Sciatic nerve (tissue), 2 donors: ENCODE results near the gene NTMT1. TPM values are rescaled to one million over a fixed set of nuclear protein-coding genes. Genes with fewer than 3 reads are reported as not detected.
A peak's percentile ranks its signal among the peaks of the same experiment; 100 is the strongest.
"Not testable (repeated sequence)": the region's sequence is repeated elsewhere in the genome, so short reads cannot be mapped to it uniquely, and the experiment has no call there.

ENCODE experiments used
- ATAC-seq: fragments of 200-7000 bp; cut with Tn5 transposase; one replicate; pipeline ENCODE4 v1.9.1; 2020; ENCODE audit warnings: mild to moderate bottlenecking, moderate library complexity
- DNase-seq: peaks from one replicate; pipeline ENCODE4 v3.0.0-alpha.2; 2020; ENCODE audit warnings: low spot score
- intact Hi-C: fragments of 100-400 bp; cut with DNase I; formaldehyde crosslinking; loops from one replicate; pipeline ENCODE4 v1.14.2; 2022
- total RNA-seq: library from RNA; stranded (reverse); fragmentation: NEBNext Ultra II Directional; extraction: Animal tissue kit (Norgen Biotek cat#: 25700); gene quantifications from one replicate; pipeline ENCODE4 v1.2.1, GENCODE V29; 2021
- donor health status: DM: no; HTN: no; CAD: no.
- donor health status: DM: no; HTN: no; CAD: no.

NTMT1 gene
- total RNA-seq, 1 donor from 2014 or later: 28.0 TPM

DNA sequence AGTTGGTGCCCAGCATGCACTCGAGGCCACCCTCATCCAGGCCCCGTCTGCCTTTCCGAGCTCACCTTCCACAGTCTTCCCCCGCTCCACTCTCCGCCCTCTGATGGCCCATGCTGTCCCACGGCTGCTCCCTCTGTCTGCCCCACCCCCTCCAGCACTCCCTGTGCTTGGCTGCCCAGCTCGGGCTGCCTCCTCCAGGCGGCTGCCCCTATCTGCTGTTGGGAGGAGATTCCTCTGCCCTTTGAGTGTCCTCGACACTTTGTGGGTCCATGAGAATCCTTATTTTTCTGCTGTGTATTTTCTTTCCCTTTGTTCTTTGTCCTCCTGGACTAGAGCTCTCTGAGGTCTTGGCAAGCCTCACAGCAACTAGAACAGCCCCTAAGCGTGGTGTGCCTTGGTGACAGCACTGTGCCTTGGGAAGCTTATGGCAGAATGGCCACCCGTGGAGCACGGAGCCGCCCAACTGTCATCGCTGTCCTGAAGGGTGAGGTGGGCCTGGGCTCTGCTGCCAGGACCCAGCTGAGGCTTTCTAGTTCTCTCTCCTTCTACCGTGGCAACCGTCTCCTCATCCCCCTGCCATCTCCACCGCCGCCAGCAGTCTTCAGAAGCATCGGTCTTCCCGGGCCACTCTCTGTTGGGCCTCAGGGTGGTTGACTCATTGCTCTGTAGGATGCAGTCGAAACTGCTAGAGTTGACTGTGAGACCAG lies 5.2 kb downstream of the NTMT1 start:
- ATAC-seq (no peak), DNase-seq (no peak)
- intact Hi-C loops: no loop called here

DNA sequence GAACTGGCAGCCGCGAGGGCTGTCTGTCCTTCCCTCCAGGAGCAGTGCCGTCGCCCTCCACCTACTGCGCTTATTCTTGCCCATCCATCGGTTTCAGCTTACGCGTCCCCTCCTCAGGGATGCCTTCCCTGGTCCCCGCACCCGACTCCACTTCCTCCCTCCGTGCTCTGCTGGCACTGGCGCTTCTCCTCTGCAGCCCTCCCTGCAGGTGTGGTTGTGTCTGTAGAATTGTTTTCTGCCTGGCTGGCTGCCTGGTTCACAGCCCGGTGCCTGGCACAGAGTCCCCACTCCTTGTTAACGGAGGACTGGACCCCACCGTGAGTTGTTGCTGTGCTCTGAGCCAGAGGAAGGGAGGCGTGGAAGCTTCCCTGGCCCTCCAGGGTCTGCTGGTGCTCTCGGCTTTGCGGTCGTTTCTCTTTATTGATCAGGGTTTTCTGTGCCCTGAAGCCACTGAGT lies 5.7 kb downstream of the NTMT1 start:
- DNase-seq (no peak), ATAC-seq (no peak)

DNA sequence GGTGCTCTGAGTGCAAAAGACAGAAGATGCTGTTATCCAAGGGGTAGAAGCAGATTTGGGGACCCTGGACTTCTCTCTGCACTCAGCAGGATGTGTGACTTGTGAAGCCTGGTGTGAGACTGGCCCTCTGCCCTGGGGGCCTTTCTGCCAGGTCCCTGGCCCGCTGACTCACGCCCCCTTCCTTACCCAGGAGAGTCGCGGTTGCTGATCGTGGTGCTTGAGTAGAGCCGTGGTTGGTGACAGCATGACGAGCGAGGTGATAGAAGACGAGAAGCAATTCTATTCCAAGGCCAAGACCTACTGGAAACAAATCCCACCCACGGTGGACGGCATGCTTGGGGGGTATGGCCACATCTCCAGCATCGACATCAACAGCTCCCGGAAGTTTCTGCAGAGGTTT lies 6.5 kb downstream of the NTMT1 start:
- ATAC-seq (no peak), DNase-seq (no peak)
- intact Hi-C loops: no loop called here

More for the DNA sequence above, 5.7 kb downstream of the NTMT1 start:
- intact Hi-C loops: no loop called here

DNA sequence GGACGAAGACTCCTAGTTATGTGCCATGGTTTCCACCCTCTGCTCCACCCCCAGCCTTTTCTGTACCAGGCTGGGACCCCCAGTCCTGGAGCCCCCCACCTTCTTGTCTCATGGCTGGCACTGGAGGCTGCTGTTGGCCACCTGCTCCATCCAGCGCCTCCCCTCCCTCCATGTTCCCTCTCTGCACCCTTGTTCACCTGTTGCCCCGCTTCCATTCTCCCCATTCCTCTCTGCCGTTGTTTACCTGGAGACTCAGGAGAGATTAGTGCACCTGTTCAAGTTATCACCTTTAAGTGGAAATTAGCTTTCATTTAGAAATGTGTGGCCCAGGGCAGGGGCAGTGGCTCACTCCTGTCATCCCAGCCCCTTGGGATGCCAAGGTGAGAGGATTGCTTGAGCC lies 7.2 kb downstream of the NTMT1 start:
- DNase-seq (no peak), ATAC-seq (no peak)
- intact Hi-C loops: no loop called here

DNA sequence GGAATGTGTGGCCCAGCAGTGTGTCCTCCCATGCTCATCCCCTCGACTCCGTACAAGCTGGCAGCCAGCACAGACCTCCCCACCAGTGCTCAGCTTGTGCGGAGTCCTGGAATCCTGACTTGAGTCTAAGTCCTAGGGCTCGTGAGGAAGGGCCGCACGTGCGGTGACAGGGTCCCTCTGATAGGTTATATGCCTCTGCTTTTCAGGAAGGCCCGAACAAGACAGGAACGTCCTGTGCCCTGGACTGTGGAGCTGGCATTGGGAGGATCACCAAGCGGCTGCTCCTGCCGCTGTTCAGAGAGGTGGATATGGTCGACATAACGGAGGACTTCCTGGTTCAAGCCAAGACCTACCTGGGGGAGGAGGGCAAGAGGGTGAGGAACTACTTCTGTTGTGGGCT lies 7.9 kb downstream of the NTMT1 start:
- no peak for DNase-seq
- intact Hi-C loops: no loop called here
- ATAC-seq: no peak

DNA sequence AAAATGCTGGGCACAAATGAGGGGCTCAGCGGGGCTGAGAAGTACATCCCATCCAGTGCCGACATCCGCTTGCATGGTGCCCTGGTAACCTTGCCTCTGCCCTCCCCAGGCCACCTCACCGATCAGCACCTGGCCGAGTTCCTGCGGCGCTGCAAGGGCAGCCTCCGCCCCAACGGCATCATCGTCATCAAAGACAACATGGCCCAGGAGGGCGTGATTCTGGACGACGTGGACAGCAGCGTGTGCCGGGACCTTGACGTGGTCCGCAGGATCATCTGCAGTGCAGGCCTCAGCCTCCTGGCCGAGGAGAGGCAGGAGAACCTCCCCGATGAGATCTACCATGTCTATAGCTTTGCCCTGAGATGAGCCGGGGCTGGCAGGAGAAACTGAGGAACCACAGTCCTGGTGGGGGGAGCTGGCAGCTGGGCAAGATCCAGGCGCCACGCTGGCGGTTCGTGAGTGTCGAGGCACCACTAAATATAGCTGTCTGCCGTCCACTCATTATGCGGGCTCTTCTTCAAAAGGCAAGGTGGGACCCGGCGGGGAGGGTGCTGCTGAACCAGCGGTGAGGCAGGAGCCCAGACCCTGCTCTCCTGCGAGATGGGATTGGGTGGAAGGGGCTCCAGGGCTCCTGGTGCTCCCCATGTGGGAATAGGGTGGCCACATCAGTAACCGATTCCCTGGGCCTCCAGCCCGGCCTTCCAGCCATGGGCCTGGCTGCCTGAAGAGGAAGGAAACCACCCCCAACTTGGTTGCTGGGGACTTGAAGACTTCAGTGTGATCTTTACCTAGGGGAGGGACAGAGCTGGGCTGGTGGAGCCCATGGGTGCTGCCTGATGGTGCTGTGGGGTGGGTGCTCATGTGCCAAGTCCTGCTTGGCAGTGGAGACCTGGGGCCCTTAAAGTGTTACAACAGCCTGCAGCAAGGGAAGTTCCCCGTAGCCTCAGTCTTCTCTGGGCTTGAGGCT lies 9.4 kb downstream of the NTMT1 start:
- DNase-seq (no peak), ATAC-seq (no peak)
- intact Hi-C loops: no loop called here

DNA sequence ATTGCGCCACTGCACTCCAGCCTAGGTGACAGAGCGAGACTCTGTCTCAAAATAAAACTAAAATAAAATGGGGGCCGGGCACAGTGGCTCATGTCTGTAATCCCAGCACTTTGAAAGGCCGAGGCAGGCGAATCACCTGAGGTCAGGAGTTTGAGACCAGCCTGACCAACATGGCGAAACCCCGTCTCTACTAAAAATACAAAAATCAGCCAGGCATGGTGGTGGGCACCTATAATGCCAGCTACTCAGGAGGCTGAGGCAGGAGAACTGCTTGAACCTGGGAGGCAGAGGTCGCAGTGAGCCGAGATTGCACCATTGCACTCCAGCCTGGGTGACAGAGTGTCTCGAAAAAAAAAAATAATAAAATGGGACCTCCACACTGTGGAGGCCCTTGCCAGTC lies 10.4 kb downstream of the NTMT1 start:
- DNase-seq, ATAC-seq, intact Hi-C loops: not testable (repeated sequence)

DNA sequence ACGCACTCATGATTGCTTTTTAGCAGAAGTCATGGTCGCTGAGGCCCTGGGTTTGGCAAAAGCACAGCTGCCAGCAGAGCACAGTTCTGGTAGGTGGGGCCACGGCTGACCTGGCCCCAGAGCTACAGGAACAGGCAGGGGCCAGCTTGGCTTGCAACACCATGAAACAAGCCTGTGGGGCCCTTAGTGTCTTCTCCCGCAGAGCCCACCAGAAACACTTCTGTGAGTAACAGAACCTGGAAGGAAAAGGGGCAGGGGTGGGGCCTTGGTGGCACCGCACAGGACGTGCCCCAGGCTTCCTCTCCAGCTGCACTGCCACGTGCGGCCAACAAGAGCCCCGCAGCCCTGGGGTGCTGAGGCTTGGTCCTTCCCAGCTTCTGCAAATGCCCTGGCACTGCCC lies 11.1 kb downstream of the NTMT1 start:
- intact Hi-C loops: no loop called here
- ATAC-seq (no peak), DNase-seq (no peak)

DNA sequence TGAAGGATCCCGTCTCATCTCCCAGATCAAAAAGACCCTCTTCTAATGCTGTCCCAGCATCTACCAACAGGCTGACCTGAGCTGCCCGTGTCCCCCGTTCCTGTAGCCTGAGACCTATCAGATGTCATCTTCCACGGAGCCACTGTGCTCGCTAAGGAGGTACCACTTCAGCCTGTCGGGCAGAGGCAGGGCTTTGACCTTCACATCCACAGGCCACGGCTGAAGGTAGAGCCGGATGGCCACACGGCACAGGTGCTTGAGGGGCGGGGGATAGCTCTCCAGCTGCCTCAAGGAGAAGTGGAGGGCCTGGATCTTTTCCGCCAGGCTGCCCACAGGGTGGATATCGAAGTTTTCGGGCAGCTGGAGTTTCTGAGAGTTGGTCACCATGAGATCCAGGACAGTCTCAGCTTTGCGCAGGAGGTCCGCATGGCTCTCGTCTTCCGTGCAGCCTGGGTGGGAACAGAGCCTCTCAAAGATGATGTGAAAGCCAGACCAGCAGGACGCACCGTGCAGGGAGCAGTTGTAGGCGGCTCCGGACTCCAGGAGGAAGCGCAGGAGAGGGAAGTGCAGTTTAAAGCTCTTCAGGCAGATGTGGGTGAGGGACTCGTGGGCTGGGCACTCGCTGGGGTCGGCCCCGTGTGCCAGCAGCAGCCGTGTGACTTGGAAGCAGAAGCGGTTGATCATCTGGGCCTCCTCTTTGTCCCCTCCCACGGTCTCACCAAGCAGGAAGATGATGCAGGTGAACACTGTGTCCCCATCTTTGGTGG lies 11.9 kb downstream of the NTMT1 start:
- intact Hi-C loops: no loop called here
- no peak for ATAC-seq
- DNase-seq: no peak

DNA sequence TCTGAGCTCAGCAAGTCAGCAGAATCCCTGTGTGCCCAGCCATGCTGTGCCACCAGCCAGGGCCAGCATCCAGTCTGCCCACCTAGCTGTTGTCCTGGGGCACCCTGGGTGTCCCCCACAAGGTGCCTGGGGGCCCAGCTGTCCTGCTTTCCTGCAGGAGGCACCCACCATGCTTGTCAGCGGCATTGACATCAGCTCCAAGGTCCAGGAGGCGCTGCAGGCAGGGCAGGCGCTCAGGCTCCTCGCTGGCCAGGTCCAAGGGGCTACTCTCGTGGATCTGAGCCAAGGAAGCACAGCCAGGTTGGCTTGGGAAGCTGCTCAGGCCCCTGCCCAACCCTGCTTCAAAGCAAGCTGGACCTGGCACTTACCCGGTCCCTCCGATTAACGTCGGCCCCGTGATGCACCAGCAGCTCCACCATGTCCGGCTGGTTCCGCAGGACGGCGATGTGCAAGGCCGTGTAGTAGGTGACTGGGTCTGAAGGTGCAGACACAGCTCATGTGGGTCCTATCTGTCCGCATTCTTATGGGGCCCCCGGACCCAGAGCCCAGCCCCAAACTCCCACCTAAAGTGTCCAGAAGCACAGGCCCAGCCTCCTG lies 13.2 kb downstream of the NTMT1 start:
- intact Hi-C loops: no loop called here
- no peak for DNase-seq
- no peak for ATAC-seq

DNA sequence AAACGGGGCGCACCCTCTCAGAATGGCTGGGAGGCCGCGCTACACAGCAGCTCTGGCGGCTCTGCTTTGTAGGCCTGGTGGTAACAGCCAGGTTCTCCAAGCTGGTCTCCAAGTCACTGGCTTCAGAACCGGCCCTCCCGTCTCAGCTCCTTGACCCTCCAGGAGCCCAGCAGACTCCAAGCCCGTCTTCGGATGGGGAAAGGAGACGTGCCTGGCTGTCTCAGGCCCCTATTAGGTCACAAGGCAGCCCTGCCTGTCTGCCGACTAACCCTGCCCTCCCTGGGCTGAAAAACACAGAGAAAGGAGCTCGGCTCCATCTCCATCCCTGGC lies 13.8 kb downstream of the NTMT1 start:
- DNase-seq (no peak), ATAC-seq (no peak)
- intact Hi-C loops: loop anchor here (5.0 kb wide), 1 partner anchor 143 kb away; no protein-coding TSS in a partner anchor

DNA sequence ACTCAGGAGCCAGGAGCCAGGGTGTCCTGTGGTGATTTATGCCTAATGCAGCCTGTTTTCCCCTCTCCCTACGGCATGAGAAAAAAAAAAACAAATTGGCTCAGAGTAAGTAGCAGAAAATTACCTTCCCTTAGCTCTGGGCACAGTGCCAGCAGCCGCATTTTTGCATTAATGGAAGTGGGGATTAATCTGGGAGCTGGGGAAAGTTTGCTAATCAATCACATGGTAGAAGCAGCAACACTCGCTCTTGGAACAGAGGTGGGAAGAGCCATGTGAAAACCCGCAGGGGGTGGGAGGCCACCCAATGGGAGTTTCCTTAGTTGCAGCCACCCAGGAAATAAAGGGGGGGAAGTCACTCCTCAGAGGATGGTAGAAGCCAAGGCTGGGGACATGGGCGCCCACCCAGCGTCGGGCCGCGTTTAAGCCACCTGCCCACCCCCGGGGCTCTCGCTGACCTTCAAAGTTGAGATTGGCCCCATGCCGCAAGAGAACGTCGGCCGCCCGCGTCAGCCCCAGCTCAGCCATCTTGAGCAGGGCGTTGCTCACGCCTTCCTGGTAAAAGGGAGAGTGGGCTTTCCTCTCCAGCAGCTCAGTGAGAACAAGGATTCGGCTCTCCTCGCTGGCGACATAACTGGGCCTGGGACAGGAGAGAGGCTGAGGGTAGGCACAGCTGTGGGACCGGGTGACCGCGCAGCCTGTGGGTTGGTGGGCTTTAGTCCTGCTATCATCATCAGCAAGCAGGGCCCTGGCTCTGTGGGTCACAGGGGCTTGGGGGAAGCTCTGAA lies 14.3 kb downstream of the NTMT1 start:
- intact Hi-C loops: loop anchor here (5.0 kb wide), 1 partner anchor 142 kb away; no protein-coding TSS in a partner anchor
- no peak for DNase-seq

DNA sequence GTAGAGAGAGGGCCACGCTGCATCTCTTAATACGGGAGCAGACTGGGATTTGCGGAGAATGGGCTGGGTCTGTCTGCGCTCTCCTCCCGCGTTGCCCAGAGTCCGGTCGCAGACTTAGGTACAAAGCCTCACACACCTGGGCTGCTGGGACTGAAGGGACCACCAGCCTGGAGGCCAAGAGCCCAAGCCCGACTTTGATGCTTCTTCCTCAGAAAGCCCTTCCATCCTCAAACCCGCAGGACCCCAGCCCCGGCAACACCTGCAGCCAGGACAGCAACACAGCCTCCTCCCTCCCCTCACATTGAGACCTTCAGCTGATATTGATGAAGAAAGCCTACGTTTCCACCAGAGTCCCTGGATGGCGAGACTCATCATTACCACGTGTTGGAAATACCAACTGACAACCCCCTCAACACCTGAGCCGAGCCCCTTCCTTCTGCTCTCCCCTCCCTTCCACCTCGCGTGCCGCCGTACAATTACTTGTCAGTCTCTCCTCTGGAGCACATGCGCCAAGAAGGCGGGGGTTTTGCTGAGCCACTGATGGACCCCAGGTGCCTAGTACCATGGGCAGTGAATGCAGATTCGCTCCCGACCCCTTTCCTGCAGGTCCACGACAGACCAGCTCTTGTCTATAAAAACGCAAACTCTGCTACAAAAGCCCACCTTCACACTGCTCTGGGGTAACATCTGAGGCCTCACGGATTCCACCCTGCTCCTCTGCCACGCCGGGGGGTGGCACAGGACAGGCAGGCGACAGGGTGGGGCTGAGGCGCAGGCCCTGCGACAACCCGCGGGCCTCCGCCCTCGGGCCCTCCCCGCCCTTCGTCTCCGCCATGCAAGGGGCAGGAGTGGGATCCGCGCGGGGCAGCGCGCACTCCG lies 15.1 kb downstream of the NTMT1 start:
- intact Hi-C loops: loop anchor here (5.0 kb wide), 1 partner anchor 141 kb away; no protein-coding TSS in a partner anchor
- DNase-seq (no peak), ATAC-seq (no peak)

More for the DNA sequence above, 14.3 kb downstream of the NTMT1 start:
- ATAC-seq: no peak

DNA sequence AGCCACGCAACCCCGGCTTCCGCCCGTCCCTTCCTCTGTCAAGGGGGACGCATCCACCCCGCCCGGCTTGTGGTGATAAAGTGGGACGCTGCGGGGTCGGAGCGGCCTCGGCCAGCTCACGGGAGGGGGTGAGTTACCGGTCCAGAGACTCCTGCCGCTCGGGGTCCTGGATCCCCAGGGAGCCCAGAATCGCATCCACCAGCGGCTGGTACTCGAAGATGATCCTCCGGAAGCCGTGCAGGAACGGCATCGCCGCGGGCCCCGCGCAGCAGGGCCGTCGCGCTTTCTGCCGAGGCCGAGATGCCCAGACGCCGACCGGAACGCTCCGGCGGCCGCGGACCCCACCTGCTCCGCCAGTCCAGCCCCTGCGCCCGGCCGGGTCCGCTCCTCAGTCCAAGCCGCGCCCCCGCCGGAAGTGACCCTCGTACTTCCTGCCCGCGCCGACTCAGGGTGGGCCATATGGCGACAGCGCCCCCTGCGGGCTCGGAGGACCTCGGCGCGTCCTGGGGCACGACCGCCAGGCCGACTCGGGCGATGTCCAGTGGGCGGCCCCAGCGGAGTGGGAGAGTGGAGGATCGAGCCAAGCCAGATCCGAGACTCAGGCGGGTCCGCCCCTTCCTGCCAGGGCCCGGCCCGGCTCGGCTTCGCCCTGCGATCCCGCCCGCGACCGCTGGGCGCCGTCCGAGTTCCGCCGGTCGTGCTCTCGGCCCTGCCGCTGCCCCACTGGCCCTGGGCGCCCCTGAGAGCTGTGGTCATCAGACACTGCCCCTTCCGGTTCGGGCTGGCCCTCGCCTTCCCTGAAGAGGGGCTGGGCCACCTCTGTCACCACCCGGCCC lies 16.0 kb downstream of the NTMT1 start, which contains the start of gene ASB6:
Gene ASB6, minus strand, starts transcription at position 402 of the 836 bp plus-strand sequence. Its CDS starts 152 bp downstream, at position 250.
- ATAC-seq: peak; percentile 96
- peak; percentile 99 for DNase-seq
- intact Hi-C loops: loop anchor here (5.0 kb wide), 1 partner anchor 140 kb away; no protein-coding TSS in a partner anchor

DNA sequence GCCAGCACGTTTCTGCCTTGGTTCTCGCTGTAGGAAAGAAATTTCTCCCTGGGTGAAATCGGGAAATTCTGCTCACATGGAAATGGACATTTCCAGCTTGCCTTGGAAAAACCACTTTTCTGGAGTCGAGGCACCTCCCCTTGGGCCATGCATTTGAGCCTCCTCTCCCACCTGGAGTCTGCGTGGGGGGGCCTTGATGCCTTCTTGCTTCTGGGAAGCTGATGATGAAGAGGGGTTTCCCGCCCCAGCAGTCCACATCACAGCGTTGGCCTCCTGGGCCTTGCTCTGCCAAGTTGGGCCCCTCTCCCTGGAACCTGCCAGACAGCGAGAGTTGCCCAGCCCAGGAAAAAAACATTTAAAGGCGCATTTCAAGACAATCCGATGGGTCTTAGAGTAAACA lies 17.7 kb downstream of the NTMT1 start:
- DNase-seq (no peak), ATAC-seq (no peak)
- intact Hi-C loops: loop anchor here (5.0 kb wide), 1 partner anchor 139 kb away; no protein-coding TSS in a partner anchor

DNA sequence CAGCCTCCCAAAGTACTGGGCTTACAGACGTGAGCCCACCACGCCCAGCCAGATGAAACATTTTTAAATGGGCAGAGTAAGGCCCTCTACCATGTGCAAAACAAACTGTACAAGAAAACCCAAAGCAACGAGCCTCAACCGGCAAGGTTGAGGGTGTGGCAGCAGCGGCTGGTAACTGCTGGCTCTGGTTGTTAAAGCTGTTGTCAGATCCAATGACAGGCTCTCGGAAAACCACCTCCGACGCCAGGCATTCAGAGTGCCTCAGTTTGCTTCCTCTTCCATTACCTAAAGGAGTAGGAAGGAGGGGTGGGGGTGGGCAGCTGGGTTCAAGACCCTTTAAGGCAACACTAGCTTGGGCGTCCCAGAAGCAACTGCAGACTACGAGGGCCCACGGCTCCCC lies 18.4 kb downstream of the NTMT1 start:
- DNase-seq: no peak
- intact Hi-C loops: loop anchor here (5.0 kb wide), 1 partner anchor 138 kb away; no protein-coding TSS in a partner anchor
- ATAC-seq: no peak
